ENCODE measurements around the gene LEUTX.
A peak's percentile ranks its signal among the peaks of the same experiment; 100 is the strongest.
"Not testable (repeated sequence)": the region's sequence is repeated elsewhere in the genome, so short reads cannot be mapped to it uniquely, and the experiment has no call there.

Gene LEUTX

GRCh38 chr19:39752795-39753194, 25.9 kb upstream of the LEUTX start:
- H3K4me3 ChIP-seq (ENCODE audit: low read depth, low read length), result no peak overlapping the region
- DNase-seq (ENCODE audit: low read depth), result no peak
- no peak for TF ChIP-seq CTCF (IDR thresholded peaks at IDR 0.05; ENCODE audit: control insufficient read depth, extremely low read depth, insufficient read depth)

GRCh38 chr19:39754544-39754943, 24.1 kb upstream of the LEUTX start:
- no peak for TF ChIP-seq CTCF (IDR thresholded peaks at IDR 0.05; ENCODE audit: control insufficient read depth, extremely low read depth, insufficient read depth)
- H3K4me3 ChIP-seq (ENCODE audit: low read depth, low read length), result no peak overlapping the region
- no peak for DNase-seq (ENCODE audit: low read depth)

- no peak for DNase-seq (ENCODE audit: low read depth)
- no peak for TF ChIP-seq CTCF (IDR thresholded peaks at IDR 0.05; ENCODE audit: control insufficient read depth, extremely low read depth, insufficient read depth)
- H3K4me3 ChIP-seq (ENCODE audit: low read depth, low read length), result no peak overlapping the region
Observed at GRCh38 chr19:39754971-39755370, 23.7 kb upstream of the LEUTX start.

- no peak for DNase-seq (ENCODE audit: low read depth)
- H3K4me3 ChIP-seq (ENCODE audit: low read depth, low read length), result no peak overlapping the region
- TF ChIP-seq CTCF (IDR thresholded peaks at IDR 0.05; ENCODE audit: control insufficient read depth, extremely low read depth, insufficient read depth), result no peak
Observed at GRCh38 chr19:39759457-39760184, 19.0 kb upstream of the LEUTX start.

GRCh38 chr19:39761851-39762250, 16.8 kb upstream of the LEUTX start:
- H3K4me3 ChIP-seq (ENCODE audit: low read depth, low read length); DNase-seq (ENCODE audit: low read depth): not testable (repeated sequence)

- no peak for DNase-seq (ENCODE audit: low read depth)
Observed at GRCh38 chr19:39765091-39766076, 13.3 kb upstream of the LEUTX start.

More at GRCh38 chr19:39765091-39766076, 13.3 kb upstream of the LEUTX start:
- TF ChIP-seq CTCF (IDR thresholded peaks at IDR 0.05; ENCODE audit: control insufficient read depth, extremely low read depth, insufficient read depth), result peak; percentile 53
- H3K4me3 ChIP-seq (ENCODE audit: low read depth, low read length), result no peak overlapping the region

Measured in LNCaP clone FGC (cell line).